Activated CD4-positive, alpha-beta T cell treated with anti-CD3 and anti-CD28 coated beads for 4 hours (primary cell): Measurements from ENCODE around the gene TMPRSS5.
"Not testable (repeated sequence)": the region's sequence is repeated elsewhere in the genome, so short reads cannot be mapped to it uniquely, and the experiment has no call there.

ENCODE experiments used
- DNase-seq, 2 donors: peaks; one replicate each; pipeline ENCODE4 v3.0.0-alpha.2; 2020

The TMPRSS5 gene

DNA sequence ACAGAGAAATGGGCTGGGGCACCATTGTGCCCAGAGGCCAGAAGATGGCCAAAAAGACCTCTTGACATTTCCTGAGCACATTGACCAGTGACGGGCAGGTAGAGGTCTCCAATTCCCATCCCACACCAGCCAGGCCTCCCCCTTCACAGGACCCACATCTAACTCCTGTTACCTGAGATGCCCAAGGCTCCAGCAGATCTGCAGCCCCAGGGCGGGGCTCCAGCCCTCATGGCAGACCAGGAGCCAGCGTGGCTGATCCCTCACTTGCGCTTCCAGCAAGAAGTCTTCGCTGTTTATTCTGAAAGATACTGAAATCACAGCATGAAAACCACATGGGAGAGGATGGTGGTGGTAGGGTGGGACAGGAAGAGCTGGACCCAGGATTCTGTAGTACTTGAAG lies 9.0 kb downstream of the TMPRSS5 start:
- DNase-seq = no peak

DNA sequence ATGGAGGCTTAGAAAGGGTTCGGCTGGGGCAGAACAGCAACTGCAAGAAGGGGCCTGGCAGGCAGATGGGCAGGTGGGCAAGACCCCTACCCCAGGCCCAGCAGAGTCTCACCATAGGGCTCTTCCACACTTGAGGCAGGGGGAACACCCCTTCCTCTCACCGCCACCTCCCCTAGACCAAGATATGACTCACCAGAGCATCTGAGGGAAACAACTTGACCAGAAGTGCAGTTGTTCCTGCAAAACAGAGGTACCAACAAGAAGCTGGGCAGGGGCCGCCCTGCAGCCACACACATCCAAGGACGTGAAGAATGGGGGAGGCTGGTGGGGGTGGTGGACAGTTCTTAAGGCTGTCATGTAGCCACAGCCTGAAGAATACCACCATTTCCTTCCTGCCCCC lies 10.9 kb downstream of the TMPRSS5 start:
- no peak for DNase-seq

DNA sequence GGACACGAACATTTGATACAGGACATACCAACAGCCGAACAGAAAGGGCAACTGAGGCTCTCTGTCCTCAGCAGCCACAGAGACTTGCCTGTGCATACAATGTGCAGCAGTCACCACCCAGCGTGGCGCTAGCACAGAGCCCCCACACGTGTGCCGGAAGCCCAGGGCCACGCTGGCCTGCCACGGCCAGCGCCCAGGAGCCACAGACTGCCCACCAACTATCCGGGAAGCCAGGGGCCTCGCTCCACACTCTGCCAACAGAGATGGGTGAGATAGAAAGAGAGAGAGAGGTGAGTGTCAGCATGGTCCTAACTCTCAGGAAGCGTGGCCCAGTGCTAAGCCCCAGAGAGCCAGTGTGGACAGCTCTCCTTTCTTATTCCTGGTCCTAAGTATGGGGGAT lies 11.7 kb downstream of the TMPRSS5 start:
- DNase-seq = no peak

DNA sequence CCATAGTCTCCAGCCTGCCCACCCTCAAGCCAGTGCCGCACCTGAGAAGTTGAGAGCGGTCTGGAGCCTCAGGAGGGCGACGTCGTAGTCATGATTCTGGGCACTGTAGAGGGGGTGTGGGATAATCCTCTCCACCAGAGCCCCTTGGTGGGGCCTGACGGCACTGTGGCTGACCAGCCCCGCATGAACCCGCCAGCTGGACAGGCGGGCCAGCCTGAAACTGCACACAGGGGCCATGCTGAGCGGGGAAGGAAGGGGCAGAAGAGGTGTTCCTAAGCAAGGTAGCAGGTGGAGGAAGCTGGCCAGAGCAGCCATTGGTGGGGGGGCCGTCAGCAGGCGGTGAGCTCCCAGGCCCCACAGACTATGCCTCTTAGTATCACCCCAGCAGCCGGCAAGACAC lies 13.1 kb downstream of the TMPRSS5 start:
- DNase-seq = no peak

DNA sequence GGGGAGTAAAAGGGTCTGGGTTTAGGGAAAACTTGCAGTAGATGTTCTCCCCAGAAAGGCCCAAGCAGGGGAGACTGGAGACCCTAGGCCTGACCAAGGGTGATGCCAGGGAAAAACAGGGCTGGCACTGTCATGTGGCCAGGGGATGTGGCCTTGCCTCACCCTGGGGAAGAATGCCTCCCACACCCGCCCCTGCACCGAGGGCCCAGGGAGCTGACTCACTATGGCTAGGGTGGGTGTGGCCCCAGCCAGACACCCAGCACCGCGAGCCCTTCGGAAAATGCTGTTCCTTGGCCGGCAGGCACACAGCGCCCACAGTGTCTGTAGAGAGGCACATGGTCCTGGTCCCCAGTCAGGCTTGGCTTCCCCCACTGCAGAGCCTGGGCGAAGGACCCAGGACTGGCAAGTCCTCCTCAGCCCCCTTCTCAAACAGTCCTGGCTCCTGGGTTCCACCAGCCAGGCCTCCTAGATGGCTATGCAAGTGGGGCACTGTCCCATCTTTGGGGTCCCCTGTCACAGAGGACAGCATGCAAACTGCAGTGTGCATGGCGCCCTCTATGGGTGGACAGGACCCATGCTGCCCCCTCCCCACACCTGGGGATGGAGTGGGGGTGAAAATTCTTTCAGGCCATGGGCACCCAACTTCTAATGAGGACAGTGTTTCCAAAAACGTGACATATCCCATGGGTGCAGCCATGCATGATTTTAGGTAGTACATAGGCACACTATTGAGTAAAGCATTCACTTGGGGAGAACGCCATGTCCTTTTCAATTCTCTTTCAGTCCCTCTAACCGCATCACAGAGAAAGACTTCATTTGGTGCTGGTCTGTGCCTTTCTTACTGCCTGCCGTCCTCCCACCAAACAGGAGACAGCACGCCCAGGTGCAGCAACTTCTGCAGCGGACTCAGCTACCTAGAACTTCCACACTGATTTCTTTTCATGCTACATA lies 15.2 kb downstream of the TMPRSS5 start:
- DNase-seq = no peak

DNA sequence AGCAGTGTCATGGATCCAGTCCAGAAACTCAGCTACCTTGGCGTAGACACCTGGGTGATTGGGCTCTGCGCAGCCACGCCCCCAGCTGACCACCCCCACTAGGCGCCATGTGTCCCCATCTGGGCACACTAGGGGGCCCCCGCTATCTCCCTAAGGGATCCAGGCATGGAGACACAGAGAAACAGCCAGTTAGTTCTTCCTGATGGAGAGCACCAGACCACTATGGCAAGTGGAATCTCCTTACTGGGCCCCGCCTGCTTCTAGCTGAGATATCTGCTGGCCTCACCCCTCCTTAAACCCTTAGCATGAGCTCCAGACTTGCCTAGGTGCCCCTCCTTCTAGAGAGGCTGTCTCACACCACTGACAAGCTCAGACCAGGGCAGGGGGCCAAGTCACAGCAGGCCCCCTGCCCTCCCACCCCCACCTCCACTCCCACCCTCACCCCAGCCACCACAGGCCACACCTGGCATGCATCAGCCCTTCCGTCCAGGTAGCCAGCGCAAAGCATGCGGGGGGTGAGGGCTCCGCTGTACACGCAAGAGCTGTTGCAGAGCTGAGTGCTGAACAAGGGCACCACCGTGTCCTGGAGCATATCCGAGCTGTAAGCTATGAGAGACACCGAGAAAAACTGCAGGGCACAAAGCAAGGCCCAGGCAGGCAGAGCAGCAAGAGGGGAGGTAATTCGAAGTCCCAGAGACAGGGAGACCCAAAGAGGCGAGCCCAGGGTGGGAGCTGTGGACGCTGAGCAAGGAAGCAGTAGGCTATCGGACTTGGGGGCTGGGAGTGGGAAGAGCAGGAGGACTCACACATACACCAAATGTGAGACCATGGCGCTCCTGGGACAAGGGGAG lies 16.1 kb downstream of the TMPRSS5 start:
- no peak for DNase-seq

DNA sequence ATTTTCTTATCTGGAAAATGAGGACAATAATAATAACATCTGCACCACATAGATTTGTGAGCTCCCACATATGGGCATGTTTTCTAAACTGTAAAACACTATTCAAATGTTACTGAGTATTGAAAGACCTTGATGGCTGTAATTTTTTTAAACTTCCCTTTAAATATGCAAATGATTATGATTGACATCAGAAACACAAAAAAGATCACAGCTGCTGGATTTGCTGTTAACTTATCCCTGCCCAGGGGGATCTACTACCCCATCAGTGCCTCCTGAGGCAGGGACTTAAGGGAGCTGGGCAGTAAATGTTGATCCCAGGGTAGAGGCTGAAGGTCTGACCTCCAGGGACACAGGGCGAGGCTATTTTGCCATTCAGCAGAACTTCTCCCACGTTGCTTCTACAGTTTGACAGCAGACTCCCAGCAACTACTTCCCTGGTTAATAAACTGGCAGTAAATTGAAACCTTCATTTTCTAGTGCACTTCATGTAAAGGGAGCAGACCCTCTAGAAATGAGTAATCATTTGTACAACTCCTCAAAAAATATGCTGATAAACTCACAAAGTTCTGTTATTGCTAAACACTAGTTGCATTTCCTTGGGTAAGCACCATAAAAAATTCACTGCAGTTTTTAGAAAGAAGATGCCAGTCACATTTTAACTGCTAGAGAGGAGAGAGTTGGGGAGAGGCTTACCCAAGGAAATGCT lies 20.3 kb downstream of the TMPRSS5 start:
- no peak for DNase-seq

DNA sequence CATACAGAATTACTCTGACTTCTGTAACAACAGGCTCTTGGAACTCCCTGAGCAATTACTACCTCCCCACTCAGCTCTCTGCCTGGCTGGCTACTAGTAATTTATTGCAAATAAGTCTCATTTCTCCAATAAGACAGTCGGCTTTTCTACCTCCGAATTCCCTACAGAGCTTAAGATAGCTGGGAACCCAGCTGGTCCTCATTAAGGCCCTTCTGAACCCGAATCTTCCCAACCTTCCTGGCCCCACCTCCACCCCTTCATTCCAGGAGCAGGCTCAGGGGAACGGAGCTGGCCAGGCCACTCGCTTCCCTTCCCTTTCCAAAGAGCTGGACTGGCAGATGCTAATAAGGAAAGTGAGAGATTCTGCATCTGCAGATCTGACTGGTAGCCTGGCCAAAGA lies 21.6 kb downstream of the TMPRSS5 start:
- DNase-seq = no peak

DNA sequence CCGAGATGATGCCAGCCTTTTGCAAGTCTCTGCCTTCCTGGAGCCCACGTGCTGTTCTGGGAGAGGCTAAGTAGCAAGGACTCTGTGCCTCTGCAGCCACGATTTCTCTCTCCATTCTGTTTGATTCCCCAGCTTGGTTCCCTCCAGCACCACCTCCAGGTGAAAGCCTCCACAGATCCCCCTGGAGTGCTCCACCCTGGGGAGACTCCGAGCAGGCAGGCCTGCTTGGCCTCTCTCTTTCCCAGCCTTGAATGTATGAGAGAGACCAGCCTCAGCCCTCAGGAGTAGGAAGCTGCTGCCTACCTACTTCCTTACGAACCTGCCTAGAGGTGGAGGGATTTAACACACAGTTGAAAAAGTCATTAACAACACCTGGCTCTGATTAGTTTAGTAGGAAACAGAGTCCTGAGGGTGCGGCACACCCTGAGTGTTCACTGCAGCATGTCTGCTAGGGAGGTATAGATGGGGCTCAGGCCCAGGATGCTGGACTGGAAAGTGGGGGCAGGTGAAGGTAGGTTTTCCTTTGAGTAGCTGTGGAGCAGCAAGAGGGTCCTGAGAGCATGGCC lies 22.5 kb downstream of the TMPRSS5 start:
- no peak for DNase-seq

DNA sequence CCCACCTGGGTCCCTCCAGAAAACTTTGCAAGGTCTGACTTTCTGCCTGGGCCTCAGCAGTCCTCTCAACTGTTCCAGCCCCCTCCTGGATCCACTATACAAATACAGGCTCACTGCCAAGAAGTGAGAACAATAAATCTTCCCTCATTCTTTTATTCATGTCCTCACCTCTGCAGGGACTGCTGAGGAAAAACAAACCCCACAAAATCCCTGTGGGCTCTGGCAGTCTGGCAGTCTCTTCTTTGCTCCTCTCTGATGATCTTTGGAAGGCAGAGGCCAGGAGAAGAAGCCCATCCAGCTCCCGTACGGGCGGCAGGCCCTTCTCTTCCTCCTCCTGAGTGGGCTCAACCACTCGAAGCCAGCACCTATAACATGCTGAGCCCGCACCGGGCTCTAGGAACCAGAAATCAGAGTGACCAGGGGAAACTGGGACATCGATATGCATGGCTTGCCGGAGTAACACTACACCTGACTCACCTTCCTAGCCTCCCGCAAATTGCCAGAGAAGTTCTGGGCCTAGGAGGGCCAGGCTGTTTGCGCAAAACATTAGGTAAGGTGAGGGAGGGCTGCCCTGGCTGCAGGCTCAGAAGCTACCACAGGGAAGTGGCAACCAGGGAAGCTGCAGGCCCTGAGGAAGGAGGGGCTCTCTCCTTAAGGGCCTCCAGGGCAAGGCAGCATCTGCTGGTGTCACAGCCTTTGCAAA lies 24.2 kb downstream of the TMPRSS5 start:
- DNase-seq = no peak

DNA sequence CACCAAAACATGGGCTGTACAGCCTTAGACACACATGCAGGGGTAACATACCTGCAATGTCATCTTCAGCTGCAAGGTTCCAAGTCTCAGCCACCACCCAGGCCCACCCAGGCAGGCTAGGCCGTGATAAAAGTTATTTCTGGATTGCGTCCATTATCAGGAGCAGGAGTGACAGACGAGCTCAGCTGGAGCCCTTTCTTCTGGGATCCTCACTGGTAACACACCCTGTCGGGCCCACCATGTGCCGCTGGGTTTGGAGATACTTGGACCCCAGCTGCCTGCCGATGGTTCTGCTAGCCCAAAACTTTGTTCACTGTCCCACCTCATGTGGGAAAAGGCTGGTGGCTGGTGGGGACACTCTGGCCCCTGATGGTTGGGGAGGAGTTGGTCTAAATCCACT lies 24.8 kb downstream of the TMPRSS5 start:
- DNase-seq = no peak

DNA sequence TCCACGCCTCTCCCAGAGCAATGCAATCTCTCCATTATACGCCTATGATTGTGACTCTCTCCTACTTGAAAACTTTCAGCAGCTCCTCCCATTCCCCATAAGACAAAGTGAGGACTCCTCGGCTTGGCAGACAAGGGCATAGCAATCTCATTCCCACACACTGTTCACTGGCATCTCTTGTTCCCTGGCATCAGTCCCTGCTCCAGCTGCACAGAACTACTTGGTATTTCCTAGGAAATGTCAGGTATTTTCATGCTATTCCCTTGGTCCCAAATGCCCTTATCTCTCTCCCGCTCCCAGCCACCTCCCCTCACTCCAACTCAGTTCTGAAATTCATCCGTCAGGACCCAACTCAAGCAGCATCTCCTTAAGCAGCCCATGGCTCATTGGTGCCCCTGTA lies 28.4 kb downstream of the TMPRSS5 start:
- no peak for DNase-seq

DNA sequence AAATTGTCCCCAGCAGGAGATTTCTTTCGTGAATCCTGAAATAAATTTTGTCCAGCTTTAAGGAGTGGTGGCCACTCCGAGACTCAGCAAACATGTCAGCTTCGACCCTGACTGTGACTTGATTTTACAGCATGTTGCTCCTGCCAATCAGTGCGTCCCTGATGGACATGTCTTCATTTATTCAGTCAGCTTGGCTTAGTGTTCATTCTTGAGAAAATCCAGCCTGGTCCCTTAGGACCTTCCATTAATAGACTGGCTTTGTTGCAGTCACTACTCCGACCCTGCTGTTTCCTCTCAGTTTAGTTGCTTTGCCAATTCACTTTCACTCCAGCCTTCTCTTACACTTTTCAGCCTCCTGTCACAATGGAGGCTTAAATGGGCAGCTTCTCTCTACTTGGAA lies 30.5 kb downstream of the TMPRSS5 start:
- no peak for DNase-seq

DNA sequence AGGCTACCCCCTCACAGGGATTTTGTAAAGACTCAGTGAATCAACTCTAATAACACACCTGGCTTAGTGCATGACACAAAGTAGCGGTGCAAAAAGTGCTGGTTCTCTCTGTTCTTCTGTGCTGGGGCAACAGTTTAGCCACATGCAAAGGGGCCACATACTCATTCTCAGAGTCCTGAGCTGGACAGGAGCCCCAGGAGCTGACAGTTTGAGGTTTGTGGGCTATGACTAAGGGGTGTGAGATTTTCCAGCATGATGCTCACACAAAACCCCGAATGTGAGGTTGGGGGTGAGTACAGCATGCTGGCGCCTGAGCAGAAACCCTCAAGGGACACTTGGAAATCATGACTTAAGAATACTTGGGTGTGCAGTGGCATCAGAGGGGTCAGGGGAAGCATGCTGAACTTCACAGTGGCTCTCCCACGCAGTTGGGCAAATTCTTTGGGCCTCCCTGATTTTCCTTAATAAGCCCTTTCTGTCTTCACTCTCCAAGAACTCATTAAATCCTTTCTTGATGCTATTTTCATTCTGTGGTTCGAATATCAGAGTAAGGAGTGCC lies 31.0 kb downstream of the TMPRSS5 start:
- DNase-seq = no peak

DNA sequence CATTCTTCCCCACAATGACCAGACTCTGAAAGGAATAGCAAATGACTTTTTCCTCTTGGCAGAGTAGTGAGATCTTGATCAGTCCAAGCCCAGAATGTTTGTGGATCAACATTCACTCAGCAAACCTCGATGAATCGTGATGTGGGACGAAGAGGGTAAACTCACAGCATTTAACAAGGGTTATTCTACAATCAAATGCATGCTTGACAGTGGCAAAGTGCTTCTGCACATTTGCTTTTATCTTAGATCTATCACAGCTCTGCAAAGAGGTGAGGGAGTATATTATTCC lies 31.8 kb downstream of the TMPRSS5 start:
- DNase-seq = no peak

DNA sequence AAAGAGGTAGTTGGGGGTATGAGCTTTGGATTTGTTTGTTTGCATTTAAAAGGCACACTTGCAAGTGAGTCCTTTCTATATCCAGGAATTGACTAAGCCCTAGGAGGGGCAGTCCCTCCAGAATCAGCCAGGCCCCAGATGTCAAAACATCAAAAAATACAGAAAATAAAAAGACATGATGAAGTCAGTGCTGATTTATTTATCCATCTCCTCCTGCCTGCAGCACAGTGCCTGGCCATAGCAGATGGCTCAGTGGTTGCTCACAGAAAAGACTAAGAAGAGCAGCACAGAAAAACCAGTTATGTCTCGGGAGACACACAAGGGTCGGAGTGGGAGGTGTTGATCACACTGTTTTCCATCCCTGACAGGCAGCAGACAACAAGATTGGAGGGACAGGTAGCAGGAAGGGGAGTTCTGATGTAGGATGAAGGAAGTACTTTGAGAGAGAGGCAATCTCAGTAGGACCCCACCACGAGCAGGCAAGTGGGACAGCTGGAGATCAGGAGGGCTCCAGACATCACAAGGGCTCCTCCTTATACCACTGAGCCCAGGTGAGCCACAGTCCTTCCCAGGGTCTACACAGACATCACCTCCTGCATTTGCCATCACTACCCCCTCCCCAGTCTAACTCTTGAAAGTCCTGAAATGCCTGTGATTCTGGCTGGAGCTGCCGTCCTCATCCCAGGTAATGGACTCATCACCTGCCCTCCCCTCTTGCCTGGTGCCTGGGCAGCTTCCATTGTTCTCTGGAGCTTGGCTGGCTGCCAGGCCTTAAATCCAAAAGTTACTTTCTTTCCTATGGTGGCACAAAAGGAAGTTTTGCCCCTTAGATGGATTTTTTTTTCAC lies 32.3 kb downstream of the TMPRSS5 start:
- no peak for DNase-seq

DNA sequence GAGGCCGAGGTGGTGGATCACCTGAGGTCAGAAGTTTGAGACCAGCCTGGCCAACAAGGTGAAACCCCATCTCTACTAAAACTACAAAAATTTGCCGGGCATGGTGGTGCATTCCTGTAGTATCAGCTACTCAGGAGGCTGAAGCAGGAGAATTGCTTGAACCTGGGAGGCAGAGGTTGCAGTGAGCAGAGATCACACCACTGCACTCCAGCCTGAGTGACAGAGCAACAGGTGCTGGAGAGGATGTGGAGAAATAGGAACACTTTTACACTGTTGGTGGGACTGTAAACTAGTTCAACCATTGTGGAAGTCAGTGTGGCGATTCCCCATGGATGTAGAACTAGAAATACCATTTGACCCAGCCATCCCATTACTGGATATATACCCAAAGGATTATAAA lies 34.2 kb downstream of the TMPRSS5 start:
- DNase-seq = not testable (repeated sequence)

DNA sequence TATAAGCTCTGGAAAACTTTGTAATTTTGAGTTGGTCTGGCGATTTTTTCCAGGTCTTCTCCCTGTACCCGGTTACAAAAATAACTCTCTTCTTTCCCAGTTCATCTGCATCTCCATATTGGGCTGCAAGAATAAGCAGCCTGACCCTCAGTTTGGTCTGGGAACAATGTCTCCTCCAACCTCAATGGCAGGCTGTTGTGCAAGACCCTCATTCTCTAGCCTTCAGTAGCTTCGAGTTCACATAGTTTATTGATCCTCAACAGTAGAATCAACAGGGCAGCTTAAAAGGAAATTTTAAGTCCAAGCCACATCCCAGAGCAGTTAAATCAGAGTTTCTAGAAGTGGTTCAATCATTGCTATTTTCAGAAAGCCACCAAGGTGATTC lies 35.3 kb downstream of the TMPRSS5 start:
- no peak for DNase-seq

DNA sequence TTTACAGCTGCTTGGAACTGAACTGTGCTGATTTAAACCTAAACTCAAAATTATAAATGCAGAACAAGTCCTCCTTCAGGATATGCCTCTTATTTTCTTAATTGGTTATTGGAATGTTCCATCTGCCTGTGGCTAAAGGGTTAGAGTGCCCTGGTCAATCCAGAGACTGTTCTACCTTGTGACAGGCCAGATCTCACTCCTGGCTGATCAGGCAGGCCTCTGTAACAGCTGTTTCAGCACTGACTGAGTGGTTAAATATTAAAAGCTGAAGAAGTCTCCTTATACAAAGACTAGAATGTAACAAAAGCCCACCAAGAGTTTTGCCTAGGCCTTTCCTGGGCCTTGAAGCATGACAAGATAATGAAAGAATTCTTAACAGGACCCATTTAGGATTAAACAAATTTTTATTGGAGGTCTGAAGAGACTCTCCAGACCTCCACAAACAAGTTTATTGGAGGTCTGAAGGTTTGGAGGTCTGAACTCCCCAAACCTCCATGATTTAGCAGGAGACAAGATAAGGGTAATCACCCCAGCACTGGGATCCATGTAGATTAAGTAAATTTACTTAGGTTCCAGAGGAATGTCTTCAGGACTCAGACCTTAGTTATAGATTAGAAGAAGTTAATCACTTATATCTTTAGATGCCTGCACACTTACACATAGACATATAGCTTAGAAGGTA lies 35.8 kb downstream of the TMPRSS5 start:
- no peak for DNase-seq

DNA sequence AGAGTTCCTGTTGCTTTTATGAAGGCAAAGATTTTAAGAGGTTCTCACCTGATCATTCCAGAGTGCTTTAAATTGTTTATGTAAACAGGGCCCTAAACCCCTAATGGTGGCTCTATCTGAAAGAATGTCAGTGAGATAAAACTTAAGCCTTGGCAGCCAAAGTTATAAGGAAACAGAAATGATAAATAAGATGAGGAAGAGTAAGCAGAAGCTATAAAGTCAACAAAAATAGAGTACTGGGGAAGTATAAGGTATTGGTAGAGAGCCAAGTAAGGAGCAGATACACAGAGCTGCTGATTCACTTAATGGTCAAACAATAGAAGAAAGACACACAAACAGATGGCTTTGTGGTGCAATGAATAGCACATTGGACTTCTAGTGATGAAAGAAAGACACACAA lies 37.9 kb downstream of the TMPRSS5 start:
- DNase-seq = no peak

DNA sequence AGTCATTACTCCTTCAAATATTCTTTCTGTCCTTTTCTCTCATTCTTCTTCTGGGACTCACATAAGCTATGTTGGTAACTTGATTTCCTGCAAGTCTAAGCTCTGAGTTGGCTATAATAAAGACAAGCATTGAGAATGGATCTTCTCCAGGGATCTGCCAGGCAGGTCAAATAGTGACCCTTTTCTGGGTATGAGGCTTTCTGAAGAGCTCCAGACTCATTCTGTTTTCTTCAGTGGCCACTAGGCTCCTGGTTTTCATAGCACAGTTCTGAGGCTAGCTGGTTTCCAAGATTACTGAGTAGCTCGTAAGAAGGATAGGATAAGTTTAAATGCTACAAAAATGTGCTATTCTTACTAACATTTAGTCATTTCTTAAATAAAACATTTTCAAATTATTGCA lies 38.3 kb downstream of the TMPRSS5 start:
- DNase-seq = no peak
